Parathyroid adenoma (tissue), 2 donors: ENCODE results near the gene INPP5D.

Experiments used
- H2AFZ ChIP-seq: fragments of 300-600 bp; sonication (generic); one replicate; pipeline ENCODE4 v1.7.0; 2017; ENCODE audit warnings: antibody characterized with exemption, mild to moderate bottlenecking
- H3K27ac ChIP-seq: fragments of 300-600 bp; sonication (generic); one replicate; pipeline ENCODE4 v1.7.0; 2017
- H3K27me3 ChIP-seq: fragments of 300-600 bp; sonication (generic); one replicate; pipeline ENCODE4 v1.7.0; 2017; ENCODE audit warnings: low read length; ENCODE audit not compliant: control insufficient read depth, insufficient read depth
- H3K36me3 ChIP-seq: fragments of 300-600 bp; sonication (generic); one replicate; pipeline ENCODE4 v1.7.0; 2017; ENCODE audit warnings: low read length; ENCODE audit not compliant: control insufficient read depth, insufficient read depth
- H3K4me1 ChIP-seq: fragments of 300-600 bp; sonication (generic); one replicate; pipeline ENCODE4 v1.7.0; 2017; ENCODE audit warnings: control low read depth
- H3K4me2 ChIP-seq: fragments of 300-600 bp; sonication (generic); one replicate; pipeline ENCODE4 v1.7.0; 2017; ENCODE audit warnings: low read length
- H3K4me3 ChIP-seq: fragments of 300-600 bp; sonication (generic); one replicate; pipeline ENCODE4 v1.7.0; 2017; ENCODE audit warnings: low read depth, low read length
- H3K79me2 ChIP-seq: fragments of 300-600 bp; sonication (generic); one replicate; pipeline ENCODE4 v1.7.0; 2017; ENCODE audit warnings: control low read depth
- H3K9ac ChIP-seq: fragments of 300-600 bp; sonication (generic); one replicate; pipeline ENCODE4 v1.7.0; 2017; ENCODE audit warnings: mild to moderate bottlenecking
- H3K9me3 ChIP-seq: fragments of 300-600 bp; sonication (generic); one replicate; pipeline ENCODE4 v1.7.0; 2017; ENCODE audit warnings: low read length; ENCODE audit not compliant: control insufficient read depth
- TF ChIP-seq, protein P1 (sequence below): fragments of 300-600 bp; sonication (generic); IDR thresholded peaks from one replicate; pipeline ENCODE4 v1.7.0; 2017; ENCODE audit warnings: antibody characterized with exemption, mild to moderate bottlenecking
- donor health status: primary hyperparathyroidism.

The INPP5D gene

DNA sequence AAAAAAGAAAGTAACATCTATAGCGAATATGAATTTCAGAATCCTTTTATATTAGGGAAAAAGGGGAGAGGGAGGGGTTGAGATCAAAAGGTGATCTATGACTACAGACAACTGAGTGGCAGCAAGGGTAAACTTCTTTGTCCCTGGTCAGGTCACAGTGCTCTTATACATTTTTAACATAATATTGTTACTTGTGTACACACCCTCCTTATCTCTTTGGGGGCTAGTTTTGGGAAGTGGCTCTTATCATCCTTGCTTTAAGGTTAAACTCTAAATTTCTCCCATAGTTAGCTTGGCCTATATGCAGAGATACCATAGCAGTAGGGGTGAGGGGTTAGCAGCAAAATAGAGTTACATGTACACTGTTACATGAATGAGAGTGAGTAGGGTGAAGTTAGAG lies 159.7 kb downstream of the INPP5D start:
- no peaks in the 10 kb centered on the region for H3K9me3 ChIP-seq
- H3K27me3 ChIP-seq = no peaks in the 10 kb centered on the region
- H2AFZ ChIP-seq = no peak overlapping the region
- TF ChIP-seq, protein P1, sequence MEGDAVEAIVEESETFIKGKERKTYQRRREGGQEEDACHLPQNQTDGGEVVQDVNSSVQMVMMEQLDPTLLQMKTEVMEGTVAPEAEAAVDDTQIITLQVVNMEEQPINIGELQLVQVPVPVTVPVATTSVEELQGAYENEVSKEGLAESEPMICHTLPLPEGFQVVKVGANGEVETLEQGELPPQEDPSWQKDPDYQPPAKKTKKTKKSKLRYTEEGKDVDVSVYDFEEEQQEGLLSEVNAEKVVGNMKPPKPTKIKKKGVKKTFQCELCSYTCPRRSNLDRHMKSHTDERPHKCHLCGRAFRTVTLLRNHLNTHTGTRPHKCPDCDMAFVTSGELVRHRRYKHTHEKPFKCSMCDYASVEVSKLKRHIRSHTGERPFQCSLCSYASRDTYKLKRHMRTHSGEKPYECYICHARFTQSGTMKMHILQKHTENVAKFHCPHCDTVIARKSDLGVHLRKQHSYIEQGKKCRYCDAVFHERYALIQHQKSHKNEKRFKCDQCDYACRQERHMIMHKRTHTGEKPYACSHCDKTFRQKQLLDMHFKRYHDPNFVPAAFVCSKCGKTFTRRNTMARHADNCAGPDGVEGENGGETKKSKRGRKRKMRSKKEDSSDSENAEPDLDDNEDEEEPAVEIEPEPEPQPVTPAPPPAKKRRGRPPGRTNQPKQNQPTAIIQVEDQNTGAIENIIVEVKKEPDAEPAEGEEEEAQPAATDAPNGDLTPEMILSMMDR = no peak
- no peaks in the 10 kb centered on the region for H3K79me2 ChIP-seq
- no peak overlapping the region for H3K9ac ChIP-seq
- no peaks in the 10 kb centered on the region for H3K36me3 ChIP-seq
- no peak overlapping the region for H3K4me3 ChIP-seq
- no peak overlapping the region for H3K27ac ChIP-seq
- no peak overlapping the region for H3K4me2 ChIP-seq
- no peaks in the 10 kb centered on the region for H3K4me1 ChIP-seq

DNA sequence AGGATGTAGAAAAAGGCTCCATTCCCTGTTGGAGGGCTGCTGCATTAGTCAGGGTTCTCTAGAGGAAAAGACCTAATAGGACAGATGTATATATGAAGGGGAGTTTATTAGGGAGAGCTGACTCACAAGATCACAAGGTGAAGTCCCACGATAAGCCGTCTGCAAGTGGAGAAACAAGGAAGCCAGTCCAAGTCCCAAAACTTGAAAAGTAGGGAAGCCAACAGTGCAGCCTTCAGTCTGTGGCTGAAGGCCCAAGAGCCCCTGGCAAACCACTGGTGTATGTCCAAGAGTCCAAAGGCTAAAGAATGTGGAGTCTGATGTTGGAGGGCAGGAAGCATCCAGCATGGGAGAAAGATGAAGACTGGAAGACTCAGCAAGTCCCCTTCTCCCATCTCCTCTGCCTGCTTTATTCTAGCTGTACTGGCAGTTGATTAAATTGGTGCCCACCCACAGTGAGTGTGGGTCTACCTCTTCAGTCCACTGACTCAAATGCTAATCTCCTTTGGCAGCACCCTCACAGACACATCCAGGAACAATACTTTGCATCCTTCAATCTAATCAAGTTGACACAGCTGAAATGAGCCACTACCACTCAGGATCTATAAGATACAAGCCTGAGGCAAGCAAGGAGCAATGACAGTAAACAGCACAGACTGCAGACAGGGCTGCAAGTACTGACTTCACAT lies 161.4 kb downstream of the INPP5D start:
- TF ChIP-seq, protein P1 = no peak
- no peak overlapping the region for H3K4me2 ChIP-seq
- H3K27me3 ChIP-seq = no peaks in the 10 kb centered on the region
- H3K9ac ChIP-seq = no peak overlapping the region
- no peaks in the 10 kb centered on the region for H3K4me1 ChIP-seq
- H2AFZ ChIP-seq = no peak overlapping the region
- H3K27ac ChIP-seq = no peak overlapping the region
- H3K9me3 ChIP-seq = no peaks in the 10 kb centered on the region
- no peaks in the 10 kb centered on the region for H3K79me2 ChIP-seq
- no peaks in the 10 kb centered on the region for H3K36me3 ChIP-seq
- no peak overlapping the region for H3K4me3 ChIP-seq

DNA sequence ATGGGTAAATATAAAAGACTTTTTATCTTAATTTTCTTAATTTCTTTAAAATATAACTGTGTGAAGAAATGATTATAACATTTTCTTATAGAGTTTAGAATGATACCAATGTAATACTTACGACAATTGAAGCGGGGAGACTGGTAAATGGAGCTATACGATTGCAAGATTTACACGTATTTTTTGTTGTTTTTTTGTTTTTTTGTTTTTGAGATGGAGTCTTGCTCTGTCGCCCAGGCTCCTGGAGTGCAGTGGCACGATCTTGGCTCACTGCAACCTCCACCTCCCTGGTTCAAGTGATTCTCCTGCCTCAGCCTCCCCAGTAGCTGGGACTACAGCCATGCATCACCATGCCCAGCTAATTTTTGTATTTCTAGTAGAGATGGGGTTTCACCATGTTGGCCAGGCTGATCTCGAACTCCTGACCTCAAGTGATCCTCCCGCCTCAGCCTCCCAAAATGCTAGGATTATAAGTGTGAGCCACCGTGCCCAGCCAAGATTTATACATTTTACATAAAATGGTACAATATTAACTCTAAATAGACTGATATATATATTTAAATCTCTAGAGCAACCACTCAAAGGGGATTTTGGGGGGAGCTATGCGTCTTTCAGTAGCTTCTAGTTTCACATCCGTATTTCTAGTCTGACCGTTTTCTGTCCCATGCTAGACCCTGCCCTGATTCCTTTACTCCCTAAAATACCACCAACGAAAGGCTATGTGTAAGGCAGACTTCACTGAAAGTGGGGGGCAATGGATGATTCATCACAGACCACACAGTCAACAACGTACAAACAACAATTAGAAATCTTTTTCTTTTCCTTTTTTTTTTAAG lies 163.1 kb downstream of the INPP5D start:
- Histone ChIP-seq H3K27me3 (no peaks in the 10 kb centered on the region), H3K36me3 (no peaks in the 10 kb centered on the region), H3K4me3 (no peak overlapping the region), H3K9me3 (no peaks in the 10 kb centered on the region), H3K79me2 (no peaks in the 10 kb centered on the region), H3K4me2 (no peak overlapping the region), H2AFZ (no peak overlapping the region), H3K27ac (no peak overlapping the region), H3K9ac (no peak overlapping the region), H3K4me1 (no peaks in the 10 kb centered on the region)
- TF ChIP-seq, protein P1 = no peak

DNA sequence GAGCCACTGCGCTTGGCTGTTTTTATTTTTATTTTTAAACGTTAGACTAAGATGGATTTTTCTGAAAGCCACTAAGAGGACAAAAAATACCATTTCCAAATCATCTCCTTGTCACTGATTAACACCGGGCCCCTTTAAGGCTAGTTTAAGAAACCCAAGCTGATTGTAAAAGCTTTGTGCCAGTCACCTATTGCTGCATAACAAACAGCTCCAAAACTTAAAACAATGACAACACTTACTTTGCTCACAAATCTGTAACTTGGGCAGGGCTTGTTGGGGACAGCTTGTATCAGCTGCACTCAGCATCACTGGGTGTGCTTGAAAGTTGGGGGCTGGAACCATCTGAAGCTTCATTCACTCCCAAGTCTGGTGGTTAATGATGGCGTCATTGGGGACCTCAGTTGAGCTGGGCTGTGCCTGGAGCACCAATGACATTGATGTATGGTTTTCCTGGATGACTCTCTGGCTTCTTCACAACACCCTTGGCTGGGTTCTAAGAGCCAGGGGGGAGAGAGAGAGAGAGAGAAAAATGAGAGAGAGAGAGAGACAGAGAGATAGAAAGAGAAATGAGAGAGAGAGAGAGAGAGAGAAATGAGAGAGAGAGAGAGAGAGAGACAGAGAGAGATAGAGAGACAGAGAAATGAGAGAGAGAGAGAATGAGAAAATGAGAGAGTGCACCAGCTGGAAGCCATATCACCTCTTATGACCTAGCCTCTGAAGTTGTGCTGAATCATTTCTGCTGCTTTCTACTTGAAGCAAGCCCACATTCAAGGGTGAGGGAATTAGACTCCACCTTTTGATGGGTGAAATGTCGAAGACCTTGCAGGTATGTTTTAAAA lies 165.3 kb downstream of the INPP5D start:
- Histone ChIP-seq H3K79me2 (no peaks in the 10 kb centered on the region), H3K4me2 (no peak overlapping the region), H3K4me3 (no peak overlapping the region), H3K27me3 (no peaks in the 10 kb centered on the region), H3K9me3 (no peaks in the 10 kb centered on the region), H2AFZ (no peak overlapping the region), H3K36me3 (no peaks in the 10 kb centered on the region), H3K4me1 (no peaks in the 10 kb centered on the region), H3K27ac (no peak overlapping the region), H3K9ac (no peak overlapping the region)
- TF ChIP-seq, protein P1 = no peak
